Mammary epithelial cell (primary cell): ENCODE data around the gene MAEA.

Experiments used
- CTCF ChIP-seq, 2 donors: IDR thresholded peaks in 1 of 2; conservative IDR thresholded peaks in 1 of 2; 2 replicates each; pipeline ENCODE4 v1.5.1; 2011 to 2012; ENCODE audit warnings: inconsistent platforms in 2 of 2, low read length in 2 of 2, mild to moderate bottlenecking in 2 of 2, control low read depth in 1 of 2, low read depth in 1 of 2; ENCODE audit not compliant: insufficient read depth in 1 of 2; ENCODE audit errors: extremely low read depth in 1 of 2
- EZH2 ChIP-seq: IDR thresholded peaks from 2 replicates; pipeline ENCODE4 v1.6.1; 2012; ENCODE audit warnings: low read length, inconsistent platforms, borderline replicate concordance

GRCh38 chr4:1302159-1302558, 12.5 kb downstream of the MAEA start:
- TF ChIP-seq CTCF (conservative IDR thresholded peaks at IDR 0.05 in 1 of 2, IDR thresholded peaks at IDR 0.05 in 1 of 2; ENCODE audit: extremely low read depth in 1 of 2, insufficient read depth in 1 of 2, low read depth in 1 of 2, low read length in 2 of 2) (no peak), EZH2 (no peak)
